Epidermal melanocyte (primary cell): ENCODE measurements around the gene ERICH6.
"Not testable (repeated sequence)": the region's sequence is repeated elsewhere in the genome, so short reads cannot be mapped to it uniquely, and the experiment has no call there.

Source experiments
- DNase-seq: peaks from one replicate; pipeline ENCODE4 v3.0.0; 2011; ENCODE audit warnings: low spot score; ENCODE audit not compliant: insufficient read length

ERICH6 gene

GRCh38 chr3:150682279-150682678, 21.4 kb downstream of the ERICH6 start:
- no peak for DNase-seq

- no peak for DNase-seq
These were observed 22.7 kb downstream of the ERICH6 start for GRCh38 chr3:150681057-150681456.

GRCh38 chr3:150680562-150680961, 23.2 kb downstream of the ERICH6 start:
- DNase-seq = no peak

DNA sequence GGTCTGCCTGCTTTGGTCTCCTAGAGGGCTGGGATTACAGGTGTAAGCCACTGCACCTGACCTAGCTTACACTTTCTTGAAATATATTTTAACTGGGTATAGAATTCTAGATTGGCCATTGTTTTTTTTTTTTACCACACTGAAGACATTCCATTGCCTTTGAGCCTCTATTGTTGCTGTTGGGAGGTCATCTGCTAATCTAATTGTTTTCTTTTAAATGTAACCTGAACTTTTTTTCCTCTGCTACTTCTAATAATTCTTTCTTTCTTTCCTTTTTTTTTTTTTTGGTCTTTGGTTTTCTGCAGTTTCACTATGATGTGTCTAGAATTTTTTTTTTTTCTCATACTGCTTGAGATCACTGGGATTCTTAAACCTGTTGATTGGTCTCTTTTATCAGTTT, 28.1 kb downstream of the ERICH6 start:
- DNase-seq = no peak

GRCh38 chr3:150673966-150674365, 29.8 kb downstream of the ERICH6 start:
- no peak for DNase-seq

DNA sequence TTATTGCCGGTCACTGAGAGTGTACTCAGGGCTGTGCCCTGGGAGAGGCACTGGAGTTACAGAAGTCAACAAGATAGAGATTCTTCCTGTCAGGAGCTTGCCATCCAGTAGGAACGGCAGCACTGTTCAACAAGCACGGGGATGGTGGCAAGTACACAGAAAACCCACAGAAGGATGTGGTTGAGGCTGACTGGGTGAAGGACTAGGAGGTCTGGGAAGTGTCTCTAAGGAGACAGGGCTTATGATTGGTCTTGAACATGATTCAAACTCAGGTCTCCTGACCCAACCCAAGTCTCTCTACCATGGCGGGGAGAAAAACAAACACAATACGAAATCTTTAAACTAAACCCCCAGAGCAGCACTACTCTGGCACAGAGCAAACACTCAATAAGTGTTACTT, 37.6 kb downstream of the ERICH6 start:
- DNase-seq = no peak

DNA sequence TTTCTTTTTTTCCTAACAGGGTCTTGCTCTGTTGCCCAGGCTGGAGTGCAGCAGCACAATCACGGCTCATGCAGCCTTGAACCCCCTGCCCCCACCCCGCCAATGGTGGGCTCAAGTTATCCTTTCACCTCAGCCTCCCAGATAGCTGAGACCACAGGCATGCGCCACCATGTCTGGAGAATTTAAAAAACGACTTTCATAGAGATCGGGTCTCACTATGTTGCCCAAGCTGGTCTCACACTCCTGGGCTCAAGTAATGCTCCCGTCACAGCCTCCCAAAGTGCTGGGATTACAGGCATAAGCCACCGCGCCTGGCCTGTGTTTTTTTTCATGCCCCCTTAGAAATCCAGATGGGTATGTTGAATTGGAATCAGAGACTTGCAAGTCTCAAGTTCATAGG, 40.3 kb downstream of the ERICH6 start:
- DNase-seq = no peak

DNA sequence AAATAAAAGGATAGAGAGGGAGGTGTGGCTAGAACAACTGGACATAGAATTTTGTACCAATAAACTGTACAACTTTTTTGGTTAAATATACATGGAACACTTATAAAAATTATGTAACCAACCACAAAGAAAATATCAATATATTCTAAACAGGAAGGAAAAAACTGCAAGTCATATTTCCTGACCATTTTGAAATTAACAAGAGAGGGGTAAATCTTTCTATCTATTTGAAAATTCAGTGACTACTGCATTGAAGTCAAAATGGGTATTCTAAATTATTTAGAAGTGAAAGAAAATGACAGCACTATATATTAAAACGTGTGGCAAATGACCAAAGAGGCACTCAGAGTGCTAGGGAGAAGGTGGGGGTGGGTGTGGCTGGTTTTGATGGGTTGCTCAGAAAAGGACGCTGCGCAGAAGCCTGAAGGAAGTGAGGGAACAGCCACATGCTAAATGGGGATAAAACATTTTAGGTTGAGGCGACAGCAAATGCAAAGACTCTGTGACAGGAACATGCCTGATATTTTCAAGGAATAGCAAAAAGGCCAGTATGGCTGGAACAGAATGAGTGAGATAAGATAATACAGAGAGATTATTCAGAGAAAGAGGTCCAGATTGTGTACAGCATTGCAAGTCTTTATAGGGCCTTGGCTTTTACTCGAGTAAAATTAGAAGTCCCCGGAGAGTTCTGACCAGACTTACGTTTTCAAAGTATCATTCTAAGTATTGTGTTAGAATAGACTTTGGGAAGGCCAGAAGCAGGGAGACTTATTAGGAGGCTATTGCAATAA, 41.1 kb downstream of the ERICH6 start:
- DNase-seq = no peak

- DNase-seq = no peak
These were observed 47.4 kb downstream of the ERICH6 start for GRCh38 chr3:150656316-150656715.

GRCh38 chr3:150653110-150653561, 50.6 kb downstream of the ERICH6 start:
- DNase-seq = no peak

DNA sequence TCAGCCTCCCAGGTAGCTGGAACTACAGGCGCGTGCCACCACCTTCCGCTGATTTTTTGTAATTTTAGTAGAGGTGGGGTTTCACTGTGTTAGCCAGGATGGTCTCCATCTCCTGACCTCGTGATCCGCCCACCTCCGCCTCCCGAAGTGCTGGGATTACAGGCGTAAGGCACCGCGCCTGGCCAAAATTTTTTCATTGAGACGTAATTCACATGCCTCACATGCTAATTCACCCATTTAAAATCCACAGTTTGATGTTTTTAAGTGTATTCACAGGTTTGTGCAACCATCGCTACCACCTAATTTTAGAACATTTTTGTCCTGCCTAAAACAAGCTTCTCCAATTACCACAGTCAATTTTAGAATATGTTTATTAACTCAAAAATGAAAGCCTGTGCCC, 63.5 kb downstream of the ERICH6 start:
- no peak for DNase-seq

DNA sequence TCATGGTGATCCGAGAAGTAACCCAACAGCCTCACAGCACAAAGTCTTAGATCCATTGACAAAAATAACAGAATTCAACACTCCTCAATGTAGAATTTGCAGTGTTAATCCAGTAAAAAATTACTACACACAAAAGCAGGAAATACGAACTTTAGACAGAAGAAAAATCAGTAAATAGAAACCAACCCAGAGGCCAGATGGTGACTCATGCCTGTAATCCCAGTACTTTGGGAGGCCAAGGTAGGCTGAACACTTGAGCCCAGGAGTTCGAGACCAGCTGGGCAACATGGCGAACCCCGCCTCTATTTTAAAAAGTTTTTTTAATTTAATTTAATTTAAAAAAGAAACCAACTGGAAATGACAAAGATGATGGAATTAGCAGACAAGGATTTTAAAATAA, 64.5 kb downstream of the ERICH6 start:
- DNase-seq = no peak

- no peak for DNase-seq
These were observed 67.5 kb downstream of the ERICH6 start for GRCh38 chr3:150636258-150636657.

DNA sequence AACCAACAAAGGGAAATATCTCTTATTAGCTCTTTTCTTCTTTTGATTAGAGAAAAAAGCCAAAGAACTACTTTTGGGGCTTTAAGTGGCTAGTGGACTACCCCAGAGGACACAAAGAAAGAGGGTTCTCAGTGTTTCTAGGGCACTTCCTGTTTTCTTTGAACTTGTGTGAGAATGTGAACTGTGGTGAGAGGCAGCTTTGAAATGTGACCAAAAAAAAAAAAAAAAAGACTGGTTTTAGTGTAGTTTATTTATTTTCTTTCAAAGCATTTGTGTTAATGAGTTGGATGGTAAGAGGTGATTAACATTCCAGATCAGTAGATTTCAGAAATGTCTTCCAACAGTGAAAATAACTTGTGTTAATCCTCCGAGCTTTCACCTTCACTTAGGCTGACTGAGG, 68.2 kb downstream of the ERICH6 start:
- DNase-seq = no peak

DNA sequence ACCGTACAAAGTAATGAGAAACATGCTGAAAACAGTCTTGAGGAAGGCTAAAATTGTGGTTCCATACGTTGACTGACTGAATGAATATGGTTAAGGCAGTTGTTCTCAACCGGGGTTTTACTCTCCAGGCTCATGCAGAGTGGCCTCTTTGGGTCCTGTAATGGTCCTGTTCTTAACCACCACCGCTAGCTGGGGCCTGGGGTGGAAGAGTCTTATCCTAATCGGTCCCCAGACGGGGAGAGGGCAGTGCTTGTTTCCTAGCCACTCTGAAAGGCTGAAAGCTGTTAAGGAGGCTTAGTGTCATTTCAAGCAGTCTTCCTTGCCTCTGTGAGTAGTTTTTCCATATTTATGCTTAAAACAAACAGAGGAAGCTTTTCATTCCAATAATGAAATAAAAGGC, 68.6 kb downstream of the ERICH6 start:
- no peak for DNase-seq

- no peak for DNase-seq
These were observed 72.1 kb downstream of the ERICH6 start for GRCh38 chr3:150631515-150632221.

DNA sequence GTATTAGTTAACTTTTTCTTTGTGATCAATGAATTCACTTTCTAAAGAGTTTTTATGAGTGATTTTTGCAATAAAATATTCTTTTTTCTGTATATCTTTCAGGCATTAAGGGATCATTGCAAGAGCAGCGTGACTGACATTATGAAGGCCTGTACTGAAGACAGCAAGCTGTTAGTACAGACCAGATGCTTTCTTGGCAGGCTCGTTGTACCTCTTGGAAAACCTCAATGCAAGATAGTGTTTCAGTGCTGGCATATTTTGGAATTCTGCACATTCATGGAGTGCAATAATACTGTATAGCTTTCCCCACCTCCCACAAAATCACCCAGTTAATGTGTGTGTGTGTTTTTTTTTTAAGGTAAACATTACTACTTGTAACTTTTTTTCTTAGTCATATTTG, 76.2 kb downstream of the ERICH6 start:
- no peak for DNase-seq

GRCh38 chr3:150626148-150626930, 77.4 kb downstream of the ERICH6 start:
- DNase-seq = no peak

GRCh38 chr3:150623945-150624344, 79.8 kb downstream of the ERICH6 start:
- DNase-seq = no peak

DNA sequence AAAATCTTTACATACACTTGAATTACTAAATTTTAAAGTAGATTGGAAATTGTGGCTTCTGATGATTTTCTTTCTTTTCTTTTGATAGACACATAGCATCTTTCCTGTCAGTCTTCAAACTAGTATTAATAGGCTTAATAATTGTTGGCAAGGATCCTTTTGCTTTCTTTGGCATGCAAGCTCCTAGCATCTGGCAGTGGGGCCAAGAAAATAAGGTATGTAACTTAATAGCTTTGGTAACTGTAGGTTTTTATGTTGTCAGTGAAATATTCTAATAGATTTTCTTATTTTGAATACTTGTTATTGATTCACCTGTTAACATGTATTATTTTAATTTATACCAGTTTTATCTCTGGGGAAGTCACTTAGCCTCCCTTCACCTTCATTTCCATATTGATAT, 80.8 kb downstream of the ERICH6 start:
- not testable (repeated sequence) for DNase-seq

- DNase-seq = no peak
These were observed 83.6 kb downstream of the ERICH6 start for GRCh38 chr3:150620002-150620689.
